Ovary (tissue), 3 donors: ENCODE measurements around the gene SNRPF.

Source experiments
- EP300 ChIP-seq: sonication (generic); formaldehyde crosslinking; IDR thresholded peaks from one replicate; pipeline ENCODE4 v1.6.1; 2017; ENCODE audit warnings: antibody characterized with exemption
- POLR2A ChIP-seq: fragments of 450-650 bp; IDR thresholded peaks from one replicate; pipeline ENCODE4 v1.6.1; 2017; ENCODE audit warnings: antibody characterized with exemption, mild to moderate bottlenecking, moderate library complexity
- TF ChIP-seq, protein P1 (sequence below), 3 donors: fragments of 450-650 bp in 2 of 3; fragments of 200-600 bp in 1 of 3; IDR thresholded peaks; one replicate each; pipeline versions ENCODE4 v1.5.1 to v1.8.0; 2016 to 2022; ENCODE audit warnings: antibody characterized with exemption in 3 of 3, mild to moderate bottlenecking in 1 of 3
- donor health status: DM: no; HTN: no; CAD: no.

- TF ChIP-seq POLR2A (no peak), EP300 (no peak)
- TF ChIP-seq, protein P1, sequence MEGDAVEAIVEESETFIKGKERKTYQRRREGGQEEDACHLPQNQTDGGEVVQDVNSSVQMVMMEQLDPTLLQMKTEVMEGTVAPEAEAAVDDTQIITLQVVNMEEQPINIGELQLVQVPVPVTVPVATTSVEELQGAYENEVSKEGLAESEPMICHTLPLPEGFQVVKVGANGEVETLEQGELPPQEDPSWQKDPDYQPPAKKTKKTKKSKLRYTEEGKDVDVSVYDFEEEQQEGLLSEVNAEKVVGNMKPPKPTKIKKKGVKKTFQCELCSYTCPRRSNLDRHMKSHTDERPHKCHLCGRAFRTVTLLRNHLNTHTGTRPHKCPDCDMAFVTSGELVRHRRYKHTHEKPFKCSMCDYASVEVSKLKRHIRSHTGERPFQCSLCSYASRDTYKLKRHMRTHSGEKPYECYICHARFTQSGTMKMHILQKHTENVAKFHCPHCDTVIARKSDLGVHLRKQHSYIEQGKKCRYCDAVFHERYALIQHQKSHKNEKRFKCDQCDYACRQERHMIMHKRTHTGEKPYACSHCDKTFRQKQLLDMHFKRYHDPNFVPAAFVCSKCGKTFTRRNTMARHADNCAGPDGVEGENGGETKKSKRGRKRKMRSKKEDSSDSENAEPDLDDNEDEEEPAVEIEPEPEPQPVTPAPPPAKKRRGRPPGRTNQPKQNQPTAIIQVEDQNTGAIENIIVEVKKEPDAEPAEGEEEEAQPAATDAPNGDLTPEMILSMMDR (IDR thresholded peaks at IDR 0.05): no peak
Measured at GRCh38 chr12:95882873-95883272, 24.1 kb downstream of the SNRPF start.
